Astrocyte of the spinal cord (primary cell): Measurements from ENCODE around the gene NPHP1.
"Not testable (repeated sequence)": the region's sequence is repeated elsewhere in the genome, so short reads cannot be mapped to it uniquely, and the experiment has no call there.

ENCODE experiments used
- DNase-seq: peaks from one replicate; pipeline ENCODE4 v3.0.0; 2011; ENCODE audit warnings: low read depth, low spot score
- H3K4me3 ChIP-seq: 2 replicates; pipeline ENCODE4 v1.5.1; 2011; ENCODE audit warnings: low read depth, mild to moderate bottlenecking, low read length, moderate library complexity
- CTCF ChIP-seq: IDR thresholded peaks from 2 replicates; pipeline ENCODE4 v1.5.1; 2012; ENCODE audit warnings: low read depth, mild to moderate bottlenecking, low read length, inconsistent platforms
- in situ Hi-C: cut with HindIII; loops from 2 replicates; pipeline ENCODE4 v1.10.0; 2017; ENCODE audit warnings: low sequenced_read_pairs

NPHP1 gene

GRCh38 chr2:110157153-110157793 is 47.5 kb downstream of the NPHP1 start:
- in situ Hi-C loops, result no loop called here
- DNase-seq, result peak; percentile 81
- no peak overlapping the region for H3K4me3 ChIP-seq
- peak; percentile 83 for TF ChIP-seq CTCF

GRCh38 chr2:110154828-110155227 is 50.0 kb downstream of the NPHP1 start:
- H3K4me3 ChIP-seq, DNase-seq, in situ Hi-C loops: not testable (repeated sequence)

GRCh38 chr2:110154188-110154587 is 50.6 kb downstream of the NPHP1 start:
- H3K4me3 ChIP-seq, in situ Hi-C loops, DNase-seq: not testable (repeated sequence)

- DNase-seq, result peak; percentile 12
- in situ Hi-C loops, result no loop called here
- TF ChIP-seq CTCF, result no peak
- no peak overlapping the region for H3K4me3 ChIP-seq
These were observed 51.4 kb downstream of the NPHP1 start for GRCh38 chr2:110153416-110153815.

GRCh38 chr2:110152943-110153342 is 51.9 kb downstream of the NPHP1 start:
- TF ChIP-seq CTCF, result no peak
- DNase-seq, result no peak
- H3K4me3 ChIP-seq, result no peak overlapping the region
- in situ Hi-C loops, result no loop called here

- in situ Hi-C loops, result no loop called here
- no peak for TF ChIP-seq CTCF
- DNase-seq, result peak; percentile 85
- no peak overlapping the region for H3K4me3 ChIP-seq
These were observed 55.2 kb downstream of the NPHP1 start for GRCh38 chr2:110149330-110150220.

GRCh38 chr2:110146945-110147332 is 57.9 kb downstream of the NPHP1 start:
- in situ Hi-C loops, result no loop called here
- no peak for DNase-seq
- no peak for TF ChIP-seq CTCF
- H3K4me3 ChIP-seq, result no peak overlapping the region
